Psoas muscle (tissue), 8 donors: ENCODE results near the gene PSMA7. TPM values are rescaled to one million over a fixed set of nuclear protein-coding genes. Genes with fewer than 3 reads are reported as not detected.

Experiments
- ATAC-seq, 4 donors: fragments of 200-7000 bp; cut with Tn5 transposase; one replicate each; pipeline ENCODE4 v1.9.1; 2020; ENCODE audit warnings: moderate library complexity in 3 of 4, mild to moderate bottlenecking in 2 of 4
- DNase-seq, 2 donors: peaks; one replicate each; pipeline ENCODE4 v3.0.0-alpha.2; 2020
- H3K27ac ChIP-seq: fragments of 200-600 bp; one replicate; pipeline ENCODE4 v1.8.0; 2022
- H3K27me3 ChIP-seq, 3 donors: fragments of 200-600 bp in 1 of 3; one replicate each; pipeline versions ENCODE4 v1.6.1 to v1.8.0; 2013 to 2022; ENCODE audit warnings: low read length in 2 of 3, mild to moderate bottlenecking in 2 of 3, moderate library complexity in 1 of 3; ENCODE audit not compliant: insufficient read depth in 3 of 3
- H3K36me3 ChIP-seq, 2 donors: fragments of 200-600 bp in 1 of 2; one replicate each; pipeline versions ENCODE4 v1.6.1 to v1.8.0; 2013 to 2022; ENCODE audit warnings: low read depth in 1 of 2, mild to moderate bottlenecking in 1 of 2, moderate library complexity in 1 of 2; ENCODE audit not compliant: insufficient read depth in 1 of 2
- H3K4me1 ChIP-seq: fragments of 200-600 bp; one replicate; pipeline ENCODE4 v1.8.0; 2022
- H3K4me3 ChIP-seq: fragments of 200-600 bp; one replicate; pipeline ENCODE4 v1.8.0; 2022; ENCODE audit warnings: mild to moderate bottlenecking
- H3K9me3 ChIP-seq: fragments of 200-600 bp; one replicate; pipeline ENCODE4 v1.8.0; 2022
- WGBS, 3 donors: extraction: QIAGEN DNeasy Blood & Tissue Kit; methylation state at CpG; one replicate each; pipeline versions ENCODE4 v1.1.6 to v1.1.7; 2013; 5-methylcytosine and 5-hydroxymethylcytosine counted together
- intact Hi-C, 2 donors: fragments of 100-400 bp; cut with DNase I; formaldehyde crosslinking; loops; one replicate each; pipeline versions ENCODE4 v1.11.0 to v1.14.2; 2022
- polyA plus RNA-seq, 3 donors: library from polyadenylated mRNA; stranded (reverse); fragments of 200-250 nt; gene quantifications; one replicate each; pipeline ENCODE4 v1.2.3, GENCODE V29; 2013
- total RNA-seq, 4 donors: library from RNA; stranded (reverse); fragmentation: NEBNext Ultra II Directional in 2 of 4; extraction: Animal tissue kit (Norgen Biotek cat#: 25700) in 2 of 4; gene quantifications; one replicate each; pipeline versions ENCODE4 v1.2.1 to v1.2.4, GENCODE V29; 2021 to 2023
- TF ChIP-seq, protein P1 (sequence below): fragments of 200-600 bp; IDR thresholded peaks from one replicate; pipeline ENCODE4 v1.8.0; 2022; ENCODE audit warnings: antibody characterized with exemption
- donor health status: healthy with polysubstance abuse.
- donor health status: DM: no; HTN: no; CAD: no; lungs with moderate emphysema.
- donor health status: Bipolar disorder and iron deficiency.
- donor health status: healthy.
- donor health status: DM: yes; HTN: yes; CAD: no.
- donor health status: DM: no; HTN: no; CAD: no.
- donor health status: DM: no; HTN: no; CAD: no.
- donor health status: DM: yes; HTN: yes; CAD: no.

Gene PSMA7
- total and polyA plus RNA-seq, 7 donors, result 307 to 1,146 (median 499) TPM

DNA sequence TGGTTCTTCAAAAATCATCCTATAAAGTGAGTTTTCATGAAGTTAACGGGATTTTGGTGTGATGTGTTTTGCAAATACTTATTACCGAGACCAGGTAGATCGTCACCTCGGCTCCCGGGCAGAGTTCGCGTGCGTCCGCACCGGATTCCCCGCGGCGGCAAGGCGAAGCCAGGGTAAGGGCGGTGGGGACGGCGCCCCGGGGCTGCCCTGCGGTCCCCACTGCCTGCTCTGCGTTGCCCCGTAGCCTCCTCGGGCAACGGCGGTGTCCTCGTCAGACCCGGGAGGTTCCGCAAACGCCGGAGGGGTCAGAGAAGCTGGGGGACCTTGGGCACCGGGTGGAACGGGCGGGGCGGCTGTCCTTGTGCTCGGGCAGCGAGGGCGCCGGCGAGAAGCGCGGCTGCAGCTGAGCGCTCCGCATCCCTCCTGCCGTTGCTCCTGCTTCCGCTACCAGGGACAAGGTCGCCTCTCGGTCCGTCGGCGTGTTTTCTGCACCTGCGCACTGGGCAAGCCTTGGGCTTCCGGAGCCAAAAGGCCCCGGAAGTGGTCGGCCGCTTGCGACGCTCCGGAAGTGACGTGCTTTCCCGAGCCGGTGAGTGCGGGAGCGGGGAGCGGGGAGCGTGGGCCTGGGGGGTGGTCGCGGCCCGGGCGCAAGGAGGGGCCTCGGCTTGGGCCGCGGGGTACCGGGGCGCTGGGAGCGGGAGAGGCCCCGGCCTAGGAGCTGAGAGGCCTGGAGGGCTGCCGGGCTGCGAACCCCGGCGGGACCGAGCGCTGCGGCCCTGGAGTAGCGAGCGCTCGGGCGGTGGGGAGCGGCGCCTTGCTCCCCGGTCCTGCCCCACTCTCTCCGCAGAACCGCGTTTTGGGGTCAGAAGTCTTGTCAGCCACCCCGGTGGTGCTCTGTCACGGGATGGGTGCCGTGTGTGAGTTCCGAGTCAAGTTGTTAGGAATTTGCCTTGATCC, 39.6 kb upstream of the PSMA7 start, which contains the start of gene MTG2:
Gene MTG2, plus strand, starts transcription at position 560 of the 957 bp plus-strand sequence. CDS start 10,393 bp downstream, outside the sequence.
- TF ChIP-seq, protein P1, sequence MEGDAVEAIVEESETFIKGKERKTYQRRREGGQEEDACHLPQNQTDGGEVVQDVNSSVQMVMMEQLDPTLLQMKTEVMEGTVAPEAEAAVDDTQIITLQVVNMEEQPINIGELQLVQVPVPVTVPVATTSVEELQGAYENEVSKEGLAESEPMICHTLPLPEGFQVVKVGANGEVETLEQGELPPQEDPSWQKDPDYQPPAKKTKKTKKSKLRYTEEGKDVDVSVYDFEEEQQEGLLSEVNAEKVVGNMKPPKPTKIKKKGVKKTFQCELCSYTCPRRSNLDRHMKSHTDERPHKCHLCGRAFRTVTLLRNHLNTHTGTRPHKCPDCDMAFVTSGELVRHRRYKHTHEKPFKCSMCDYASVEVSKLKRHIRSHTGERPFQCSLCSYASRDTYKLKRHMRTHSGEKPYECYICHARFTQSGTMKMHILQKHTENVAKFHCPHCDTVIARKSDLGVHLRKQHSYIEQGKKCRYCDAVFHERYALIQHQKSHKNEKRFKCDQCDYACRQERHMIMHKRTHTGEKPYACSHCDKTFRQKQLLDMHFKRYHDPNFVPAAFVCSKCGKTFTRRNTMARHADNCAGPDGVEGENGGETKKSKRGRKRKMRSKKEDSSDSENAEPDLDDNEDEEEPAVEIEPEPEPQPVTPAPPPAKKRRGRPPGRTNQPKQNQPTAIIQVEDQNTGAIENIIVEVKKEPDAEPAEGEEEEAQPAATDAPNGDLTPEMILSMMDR, result no peak
- Histone ChIP-seq H3K4me1 (peaks cover 13% of the 10 kb centered on the region), H3K4me3 (peak within 1 kb of the TSS; percentile 95), H3K27me3 (no peaks in the 10 kb centered on the region), H3K27ac (peak within 1 kb of the TSS; percentile 96), H3K9me3 (no peaks in the 10 kb centered on the region), H3K36me3 (peaks cover 0 to 29% of the 10 kb centered on the region in 2 donors)
- peak; percentile 96 to 98 (median 98) for ATAC-seq
- WGBS, 3 donors, result 0 to 1% (median 0%) methylated on average over 81 to 96 of the region's 96 CpGs
- peak; percentile 95 to 98 for DNase-seq
- intact Hi-C loops, result loop anchor here (2.0 to 10.0 kb wide), 2 partner anchors 40 to 202 kb away; partner anchors contain the start of genes RPS21 (in 2 of the 2), PSMA7 (in 1 of the 2) and SS18L1 (in 1 of the 2)

DNA sequence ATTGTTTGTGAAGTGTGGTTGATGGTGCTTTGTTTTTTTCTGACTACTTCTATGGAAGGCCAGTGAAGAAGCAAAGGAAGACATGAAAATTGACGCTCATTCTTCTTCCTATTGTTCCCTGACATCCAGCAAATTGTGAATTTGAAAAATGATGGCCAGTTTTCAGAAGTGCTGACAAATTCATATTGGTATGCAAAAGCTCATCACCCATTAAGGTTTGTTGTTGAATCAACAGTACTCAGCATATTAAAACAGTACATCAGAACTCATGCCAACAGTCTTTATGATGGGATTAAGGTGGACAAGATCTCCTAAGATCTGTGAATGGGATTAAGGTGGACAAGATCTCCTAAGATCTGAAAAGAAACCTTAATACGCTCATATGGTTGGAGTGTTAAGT, 38.6 kb upstream of the PSMA7 start:
- peak overlapping the region; percentile 95 for H3K4me3 ChIP-seq
- peak overlapping the region; percentile 96 for H3K27ac ChIP-seq
- H3K36me3 ChIP-seq, result peaks cover 0 to 39% of the 10 kb centered on the region in 2 donors
- DNase-seq (no peak), ATAC-seq (no peak)
- TF ChIP-seq, protein P1, result no peak
- H3K4me1 ChIP-seq, result peaks cover 13% of the 10 kb centered on the region
- no peaks in the 10 kb centered on the region for H3K9me3 ChIP-seq
- no peaks in the 10 kb centered on the region for H3K27me3 ChIP-seq
- intact Hi-C loops, result loop anchor here (2.0 to 10.0 kb wide), 2 partner anchors 39 to 203 kb away; partner anchors contain the start of genes RPS21 (in 2 of the 2), PSMA7 (in 1 of the 2) and SS18L1 (in 1 of the 2)
- 88 to 93% (median 92%) methylated on average over 2 of the region's 2 CpGs for WGBS, 3 donors

DNA sequence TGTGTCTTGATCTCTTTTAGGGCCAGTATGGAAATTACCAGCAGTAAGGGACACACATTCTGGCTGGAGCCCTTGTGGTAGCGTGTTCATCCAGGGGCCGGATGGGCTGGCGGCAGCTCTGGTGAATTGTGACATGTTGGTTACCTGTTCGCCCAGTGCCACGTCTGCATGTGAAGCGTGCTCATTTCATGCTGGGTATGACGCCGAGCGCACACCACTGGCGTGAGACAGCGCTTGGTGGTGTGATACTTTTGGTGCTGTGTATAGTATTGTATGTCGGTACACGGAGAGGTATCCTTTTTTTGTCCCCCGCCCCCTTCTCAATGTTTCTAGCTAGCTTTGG, 35.9 kb upstream of the PSMA7 start:
- Histone ChIP-seq H3K27ac (no peak overlapping the region), H3K36me3 (peaks cover 0 to 63% of the 10 kb centered on the region in 2 donors), H3K27me3 (no peaks in the 10 kb centered on the region), H3K9me3 (no peaks in the 10 kb centered on the region), H3K4me3 (no peak overlapping the region), H3K4me1 (peaks cover 8% of the 10 kb centered on the region)
- 91 to 96% (median 93%) methylated on average over 14 of the region's 14 CpGs for WGBS, 3 donors
- DNase-seq, result peak in 1 of 2 donors; percentile 39
- intact Hi-C loops, result no loop called here
- TF ChIP-seq, protein P1, result no peak
- ATAC-seq, result no peak

DNA sequence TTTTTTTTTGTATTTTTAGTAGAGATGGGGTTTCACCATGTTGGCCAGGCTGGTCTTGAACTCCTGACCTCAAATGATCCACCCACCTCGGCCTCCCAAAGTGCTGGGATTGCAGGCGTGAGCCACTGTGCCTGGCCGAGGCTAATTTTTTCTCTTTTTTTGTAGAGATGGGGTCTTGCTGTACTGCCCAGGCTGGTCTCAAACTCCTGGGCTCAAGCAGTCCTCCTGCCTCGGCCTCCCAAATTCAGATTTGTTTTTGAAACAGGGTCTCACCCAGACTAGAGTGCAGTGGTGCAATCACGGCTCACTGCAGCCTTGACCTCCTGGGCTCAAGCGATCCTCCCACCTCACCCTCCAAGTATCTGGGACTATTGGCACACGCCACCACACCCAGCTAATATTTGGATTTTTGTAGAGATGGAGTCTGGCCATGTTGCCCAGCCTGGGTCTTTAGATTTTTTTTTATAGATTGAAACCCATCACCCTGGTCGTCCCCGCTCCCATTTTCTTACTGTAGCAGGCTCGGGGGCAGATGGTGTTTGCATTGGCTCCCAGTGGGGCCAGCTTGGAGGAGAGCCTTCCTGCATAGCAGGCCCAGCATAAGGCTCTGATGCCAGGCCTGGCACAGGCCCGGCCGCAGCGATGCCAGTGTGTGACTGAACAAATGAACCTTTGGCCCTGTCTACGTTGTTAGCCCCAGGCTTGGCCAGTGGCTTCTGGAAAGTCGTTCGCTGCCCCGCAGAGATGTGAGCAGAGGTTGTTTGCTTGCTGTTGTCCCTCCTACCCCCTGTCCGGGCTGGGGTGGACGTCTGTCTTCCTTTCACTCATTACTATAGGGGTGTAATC, 35.3 kb upstream of the PSMA7 start:
- TF ChIP-seq, protein P1, result no peak
- DNase-seq, result peak in 1 of 2 donors; percentile 42
- 69 to 81% (median 69%) methylated on average over 19 of the region's 19 CpGs for WGBS, 3 donors
- Histone ChIP-seq H3K27me3 (no peaks in the 10 kb centered on the region), H3K27ac (no peak overlapping the region), H3K36me3 (peaks cover 0 to 69% of the 10 kb centered on the region in 2 donors), H3K4me3 (no peak overlapping the region), H3K4me1 (peaks cover 3% of the 10 kb centered on the region), H3K9me3 (no peaks in the 10 kb centered on the region)
- no peak for ATAC-seq
- intact Hi-C loops, result no loop called here
